Stomach (tissue), 4 donors: ENCODE results near the gene ATP2B3.

Experiments used
- CTCF ChIP-seq, 7 experiments: fragments of 450-650 bp in 4 of 7; fragments of 200-600 bp in 3 of 7; sonication (generic) in 3 of 7; IDR thresholded peaks; one replicate each; pipeline ENCODE4 v1.5.1; 2016 to 2019; ENCODE audit warnings: antibody characterized with exemption in 7 of 7, control low read depth in 2 of 7, mild to moderate bottlenecking in 1 of 7
- EP300 ChIP-seq: sonication (generic); formaldehyde crosslinking; IDR thresholded peaks from one replicate; pipeline ENCODE4 v1.6.1; 2017; ENCODE audit warnings: antibody characterized with exemption
- POLR2A ChIP-seq, 4 donors: fragments of 450-650 bp; IDR thresholded peaks; one replicate each; pipeline ENCODE4 v1.6.1; 2016; ENCODE audit warnings: antibody characterized with exemption in 4 of 4, control low read depth in 2 of 4, mild to moderate bottlenecking in 1 of 4, moderate library complexity in 1 of 4
- POLR2AphosphoS5 ChIP-seq, 3 donors: sonication (generic); formaldehyde crosslinking; IDR thresholded peaks; one replicate each; pipeline ENCODE4 v1.6.1; 2016; ENCODE audit warnings: antibody characterized with exemption in 3 of 3

DNA sequence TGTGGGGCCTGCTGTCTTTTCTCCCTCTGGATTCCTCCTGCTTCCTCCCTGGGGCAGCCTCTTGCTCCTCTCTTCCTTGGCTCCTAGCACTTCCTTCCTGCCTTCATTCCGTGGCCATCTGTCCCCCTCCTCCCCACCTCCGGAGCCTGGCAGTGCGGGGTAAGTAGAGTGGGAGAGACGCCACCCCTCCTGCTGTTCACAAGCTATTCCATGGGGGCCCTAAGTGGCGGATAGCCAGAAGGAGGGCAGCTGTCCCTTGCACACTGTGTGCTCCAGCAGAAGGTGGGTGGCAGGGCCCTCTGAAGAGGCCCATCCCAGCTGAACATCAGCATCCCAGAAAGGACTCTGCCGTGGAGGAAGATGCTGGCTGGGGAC, 54.1 kb downstream of the ATP2B3 start:
- no peak for TF ChIP-seq CTCF (IDR thresholded peaks at IDR 0.05)
- TF ChIP-seq POLR2A (IDR thresholded peaks at IDR 0.05): no peak
- no peak for TF ChIP-seq POLR2AphosphoS5 (IDR thresholded peaks at IDR 0.05)
- TF ChIP-seq EP300: no peak
